BE2C (cell line): ENCODE data around the gene SLC1A5. TPM values are rescaled to one million over a fixed set of nuclear protein-coding genes. Genes with fewer than 3 reads are reported as not detected.
A peak's percentile ranks its signal among the peaks of the same experiment; 100 is the strongest.

ENCODE experiments used
- DNase-seq: peaks from one replicate; pipeline ENCODE4 v3.0.0-alpha.2; 2020
- H3K27me3 ChIP-seq: fragments of 250-450 bp; sonication (Bioruptor Pico); 2 replicates; pipeline ENCODE4 v1.5.1; 2020; ENCODE audit warnings: mild to moderate bottlenecking
- H3K36me3 ChIP-seq: fragments of 250-450 bp; sonication (Bioruptor Pico); 2 replicates; pipeline ENCODE4 v1.5.1; 2020; ENCODE audit warnings: mild to moderate bottlenecking
- H3K4me1 ChIP-seq: fragments of 250-450 bp; sonication (Bioruptor Pico); 2 replicates; pipeline ENCODE4 v1.5.1; 2020
- H3K4me3 ChIP-seq: 2 replicates; pipeline ENCODE4 v1.5.1; 2011; ENCODE audit warnings: low read depth, low read length
- H3K9me3 ChIP-seq: fragments of 250-450 bp; sonication (Bioruptor Pico); 2 replicates; pipeline ENCODE4 v1.5.1; 2020
- CTCF ChIP-seq: IDR thresholded peaks from 2 replicates; pipeline ENCODE4 v1.5.1; 2012; ENCODE audit warnings: mild to moderate bottlenecking, low read depth, low read length
- polyA plus RNA-seq: library from polyadenylated mRNA; unstranded; fragments of >200 nt; gene quantifications from one replicate; pipeline ENCODE4 v1.2.1, GENCODE V29; 2012; ENCODE audit warnings: low read depth, missing spikeins; ENCODE audit not compliant: insufficient read length, insufficient read depth

Gene SLC1A5
- 164 TPM for polyA plus RNA-seq

GRCh38 chr19:46788262-46788967, at the start of gene SLC1A5:
Gene SLC1A5 (minus strand): TSS chr19:46788594. CDS start chr19:46787965, 629 bp downstream.
- TF ChIP-seq CTCF: peak; percentile 13; the same call in 1 of the 2 replicates
- no peaks in the 10 kb centered on the region for H3K27me3 ChIP-seq
- peaks cover 34% of the 10 kb centered on the region for H3K36me3 ChIP-seq
- H3K9me3 ChIP-seq: no peaks in the 10 kb centered on the region
- peak; percentile 100 for DNase-seq
- peaks cover 3% of the 10 kb centered on the region for H3K4me1 ChIP-seq
- H3K4me3 ChIP-seq: peak within 1 kb of the TSS; percentile 100

- no peak overlapping the region for H3K4me3 ChIP-seq
- H3K27me3 ChIP-seq: no peaks in the 10 kb centered on the region
- no peak for TF ChIP-seq CTCF
- H3K9me3 ChIP-seq: no peaks in the 10 kb centered on the region
- H3K4me1 ChIP-seq: peaks cover 9% of the 10 kb centered on the region
- no peak for DNase-seq
- H3K36me3 ChIP-seq: peaks cover 19% of the 10 kb centered on the region
Observed at GRCh38 chr19:46838160-46838559, 49.8 kb upstream of the SLC1A5 start.

DNA sequence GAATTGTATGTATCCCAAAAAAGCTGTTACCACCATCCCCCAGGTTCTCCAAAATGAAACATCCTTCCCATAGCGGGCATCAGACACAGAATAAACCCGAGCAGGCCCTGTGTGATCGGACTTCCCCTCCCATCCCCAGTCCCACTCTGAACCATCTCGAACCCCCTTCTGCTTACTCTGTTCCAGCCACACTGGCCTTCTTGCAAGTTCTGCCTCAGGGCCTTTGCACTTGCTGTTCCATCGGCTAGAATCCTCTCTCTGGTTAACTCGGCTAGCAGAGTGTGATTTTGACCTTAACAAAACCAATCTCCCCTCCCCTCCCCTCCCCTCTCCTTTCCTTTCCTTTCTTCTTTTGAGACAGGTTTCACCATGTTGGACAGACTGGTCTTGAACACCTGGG, 46.6 kb upstream of the SLC1A5 start:
- no peak for DNase-seq
- TF ChIP-seq CTCF: no peak
- Histone ChIP-seq H3K4me3 (no peak overlapping the region), H3K27me3 (no peaks in the 10 kb centered on the region), H3K9me3 (no peaks in the 10 kb centered on the region), H3K36me3 (peaks cover 9% of the 10 kb centered on the region), H3K4me1 (peaks cover 6% of the 10 kb centered on the region)

DNA sequence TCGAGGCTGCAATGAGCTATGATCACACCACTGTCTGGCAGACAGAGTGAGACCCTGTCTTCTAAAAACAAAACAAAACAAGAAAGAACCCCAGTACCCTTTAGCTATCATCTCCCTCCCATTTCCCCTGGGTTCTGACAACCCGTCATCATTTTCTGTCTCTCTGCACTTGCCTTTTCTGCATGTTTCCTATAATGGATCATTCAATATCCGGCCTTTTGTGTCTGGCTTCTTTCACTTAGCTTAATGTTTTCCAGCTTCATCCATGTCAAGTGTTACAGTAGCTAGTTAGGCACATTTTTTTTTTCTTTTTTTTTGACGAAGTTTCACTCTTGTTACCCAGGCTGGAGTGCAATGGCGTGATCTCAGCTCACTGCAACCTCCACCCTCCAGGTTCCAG, 45.7 kb upstream of the SLC1A5 start:
- TF ChIP-seq CTCF: no peak
- Histone ChIP-seq H3K27me3 (no peaks in the 10 kb centered on the region), H3K36me3 (peaks cover 9% of the 10 kb centered on the region), H3K4me3 (no peak overlapping the region), H3K9me3 (no peaks in the 10 kb centered on the region), H3K4me1 (no peaks in the 10 kb centered on the region; the same call in 1 of the 2 replicates)
- no peak for DNase-seq

DNA sequence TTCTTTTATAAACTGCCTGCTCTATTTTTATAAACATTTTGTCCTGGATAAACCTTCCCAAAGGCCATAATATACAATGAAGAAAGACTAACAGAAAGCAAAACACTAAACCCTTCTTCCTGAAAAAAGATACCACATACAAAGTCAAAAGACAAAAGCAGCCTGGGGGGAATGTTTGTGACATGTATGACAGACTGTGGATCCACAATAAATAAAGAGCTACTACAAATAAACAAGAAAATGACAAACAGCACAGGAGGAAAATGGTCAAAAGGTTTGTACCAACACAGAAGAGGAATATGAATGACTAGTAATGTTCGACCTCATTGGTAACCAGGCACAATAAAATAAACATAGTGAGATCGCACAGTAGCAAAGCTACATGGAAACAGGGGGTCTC, 42.5 kb upstream of the SLC1A5 start:
- no peak for TF ChIP-seq CTCF

GRCh38 chr19:46828484-46828883, 40.1 kb upstream of the SLC1A5 start:
- H3K27me3 ChIP-seq: no peaks in the 10 kb centered on the region
- no peaks in the 10 kb centered on the region for H3K4me1 ChIP-seq
- no peak for TF ChIP-seq CTCF
- no peak for DNase-seq
- no peaks in the 10 kb centered on the region for H3K9me3 ChIP-seq
- H3K4me3 ChIP-seq: no peak overlapping the region
- H3K36me3 ChIP-seq: no peaks in the 10 kb centered on the region

More for the DNA sequence above, 42.5 kb upstream of the SLC1A5 start:
- Histone ChIP-seq H3K4me1 (no peaks in the 10 kb centered on the region; the same call in 1 of the 2 replicates), H3K4me3 (no peak overlapping the region), H3K27me3 (no peaks in the 10 kb centered on the region), H3K9me3 (no peaks in the 10 kb centered on the region), H3K36me3 (no peaks in the 10 kb centered on the region)
- no peak for DNase-seq
